RKO (cell line): ENCODE data around the gene GRIK1.
"Not testable (repeated sequence)": the region's sequence is repeated elsewhere in the genome, so short reads cannot be mapped to it uniquely, and the experiment has no call there.

ENCODE experiments used
- DNase-seq: peaks from one replicate; pipeline ENCODE4 v3.0.0-alpha.2; 2016; ENCODE audit warnings: low spot score

GRIK1 gene

GRCh38 chr21:29939924-29940275, at the start of gene GRIK1:
GRIK1 (minus strand) TSS chr21:29939996.
- DNase-seq, result no peak

- no peak for DNase-seq
Measured at GRCh38 chr21:29987762-29988161, 48.0 kb upstream of the GRIK1 start.

DNA sequence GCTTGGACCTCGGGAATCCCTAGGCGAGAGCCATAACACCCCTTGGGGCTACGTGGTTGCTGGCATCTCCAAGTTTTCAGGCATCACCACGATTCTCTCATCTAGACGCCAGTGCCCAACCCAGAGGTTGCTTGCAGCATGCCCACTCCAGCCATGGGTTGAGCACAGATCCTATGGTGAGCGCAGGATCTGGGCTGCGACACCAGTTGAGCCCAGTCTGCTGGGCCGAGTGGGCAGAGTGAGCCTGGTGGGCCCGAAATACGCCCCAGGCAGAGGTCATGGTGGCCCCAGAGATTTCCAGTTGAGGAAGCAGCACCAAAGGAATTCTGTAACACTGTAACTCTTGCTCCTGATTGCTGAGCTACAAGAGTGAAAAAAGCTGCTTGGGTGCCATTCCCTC, 46.1 kb upstream of the GRIK1 start:
- DNase-seq, result no peak

- DNase-seq, result no peak
Measured at GRCh38 chr21:29979043-29979442, 39.2 kb upstream of the GRIK1 start.

DNA sequence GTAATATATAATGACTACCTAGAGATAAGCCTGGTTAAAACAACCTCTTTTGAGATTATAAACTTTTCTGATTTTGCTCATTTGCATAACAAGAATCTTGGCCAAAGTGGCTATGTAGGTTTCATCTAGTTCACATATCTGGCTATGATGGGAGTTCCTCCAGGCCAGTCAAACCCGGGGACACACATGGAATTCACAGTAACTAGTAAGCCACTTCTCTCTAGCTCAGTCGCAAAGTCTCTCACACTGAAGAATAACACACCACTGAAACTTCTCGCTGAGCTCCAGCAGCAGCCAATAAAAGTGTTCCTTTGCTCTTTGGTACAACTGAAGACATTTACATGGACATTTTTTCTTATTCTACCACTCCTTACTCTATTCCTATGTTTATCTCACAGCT, 36.0 kb upstream of the GRIK1 start:
- no peak for DNase-seq

DNA sequence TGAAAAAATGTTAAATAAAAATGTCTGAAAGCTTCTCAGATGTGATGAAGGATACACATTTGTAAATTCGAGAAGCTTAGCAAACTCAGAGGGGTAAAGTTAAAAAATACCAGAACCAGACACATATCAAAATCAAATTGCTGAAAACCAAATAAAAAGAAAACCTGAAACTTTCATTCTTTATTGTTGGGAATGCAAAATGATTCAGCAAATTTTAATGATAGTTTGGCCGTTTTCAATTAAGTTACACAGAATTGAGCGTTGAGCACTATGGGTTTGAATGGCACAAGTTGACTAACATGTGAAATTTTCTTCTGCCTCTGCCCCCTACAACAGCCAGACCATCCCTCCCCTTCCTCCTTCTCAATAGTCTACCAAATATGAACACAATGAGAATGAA, 33.5 kb upstream of the GRIK1 start:
- no peak for DNase-seq

- DNase-seq, result no peak
Measured at GRCh38 chr21:29961291-29962027, 21.7 kb upstream of the GRIK1 start.

- no peak for DNase-seq
Measured at GRCh38 chr21:29958551-29958950, 18.8 kb upstream of the GRIK1 start.

DNA sequence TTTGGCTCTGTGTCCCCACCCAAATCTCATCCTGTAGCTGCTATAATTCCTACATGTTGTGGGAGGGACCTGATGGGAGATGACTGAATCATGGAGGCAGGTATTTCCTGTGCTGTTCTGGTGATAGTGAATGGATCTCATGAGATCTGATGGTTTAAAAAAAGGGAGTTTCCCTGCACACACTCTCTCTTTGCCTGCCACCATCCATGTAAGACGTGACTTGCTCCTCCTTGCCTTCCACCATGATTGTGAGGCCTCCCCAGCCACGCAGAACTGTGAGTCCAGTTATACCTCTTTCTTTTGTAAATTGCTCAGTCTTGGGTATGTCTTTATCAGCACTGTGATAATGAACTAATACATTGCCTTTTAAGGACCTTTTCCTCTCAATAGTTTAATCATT, 18.2 kb upstream of the GRIK1 start:
- DNase-seq, result not testable (repeated sequence)

DNA sequence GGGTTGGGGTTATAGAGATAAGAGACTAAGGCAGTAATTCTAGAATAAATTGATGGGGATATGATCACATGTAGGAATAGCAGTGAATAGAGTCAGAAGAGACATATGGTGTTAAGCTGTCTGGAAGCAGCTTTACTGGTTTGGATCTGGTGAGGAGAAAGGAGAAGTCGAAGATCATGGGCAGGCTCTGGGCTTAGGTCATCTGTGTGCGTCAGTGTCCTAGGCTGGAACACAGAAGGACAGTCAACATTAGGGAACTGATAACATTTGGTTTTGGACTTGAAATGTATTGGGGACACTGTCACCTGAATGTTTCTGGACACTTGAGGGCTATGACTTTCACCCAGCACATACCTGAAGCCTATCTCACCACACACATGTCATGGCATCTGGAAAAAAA, 13.9 kb upstream of the GRIK1 start:
- DNase-seq, result no peak

GRCh38 chr21:29953072-29953471, 13.3 kb upstream of the GRIK1 start:
- no peak for DNase-seq

- no peak for DNase-seq
Measured at GRCh38 chr21:29951911-29952310, 12.1 kb upstream of the GRIK1 start.

- no peak for DNase-seq
Measured at GRCh38 chr21:29949991-29950390, 10.2 kb upstream of the GRIK1 start.

DNA sequence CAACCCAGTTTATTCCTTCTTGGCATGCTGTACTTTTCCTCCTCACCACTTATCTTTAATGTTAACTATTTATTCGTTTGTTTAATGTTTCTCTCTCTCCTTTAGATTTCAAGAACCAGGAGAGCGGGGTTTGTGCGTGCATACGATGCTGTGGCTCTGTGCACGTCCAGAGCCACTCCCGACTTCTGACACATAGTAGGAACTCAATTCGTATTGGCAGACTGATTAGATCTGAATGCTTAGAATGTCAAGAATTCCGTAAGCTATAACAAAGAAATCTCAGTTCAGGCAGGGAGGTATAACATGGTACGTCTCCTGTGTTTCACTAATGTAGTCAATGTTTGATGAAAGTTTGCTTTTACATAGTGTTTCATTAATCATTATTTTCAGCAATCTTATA, 7.3 kb upstream of the GRIK1 start:
- no peak for DNase-seq

GRCh38 chr21:29943885-29944284, 4.1 kb upstream of the GRIK1 start:
- peak; percentile 13 for DNase-seq

DNA sequence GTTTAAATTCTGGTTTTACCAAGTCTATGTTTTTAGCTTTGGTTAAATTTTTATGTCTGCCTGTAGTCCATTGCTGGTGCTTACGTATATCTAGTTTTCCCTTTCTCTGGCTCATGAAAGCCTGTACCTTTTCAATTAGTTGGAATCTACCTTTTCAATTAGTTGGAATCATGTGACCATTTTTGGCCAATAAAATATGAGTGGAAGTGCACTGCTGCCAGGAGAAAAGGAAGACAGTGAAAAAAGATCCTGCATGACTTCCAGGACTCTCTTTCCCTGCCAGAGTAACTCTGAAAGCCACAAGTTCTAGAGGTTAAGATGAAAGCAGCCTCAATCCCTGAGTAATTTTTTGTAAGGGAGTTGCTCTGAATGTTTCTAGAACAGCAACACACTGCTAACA, 2.2 kb upstream of the GRIK1 start:
- DNase-seq, result no peak

DNA sequence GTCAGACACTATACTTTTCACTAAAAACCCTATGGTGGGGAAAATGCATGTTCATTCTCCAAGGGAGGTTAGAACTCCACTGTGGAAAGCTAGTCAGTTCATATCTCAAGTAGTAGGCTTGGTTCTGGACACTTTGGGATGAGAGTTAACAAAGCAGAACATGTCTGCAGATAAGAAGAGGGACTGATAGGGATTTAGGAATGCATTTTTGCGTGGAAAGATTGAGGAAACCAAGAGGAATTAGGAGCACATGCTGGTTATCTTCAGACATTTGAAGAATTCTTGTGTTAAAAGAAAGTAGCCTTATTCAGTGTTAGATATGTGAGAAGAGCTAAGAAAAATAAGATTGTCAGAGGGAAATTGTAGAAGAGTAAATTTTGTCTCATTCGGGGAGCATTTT, 1.2 kb upstream of the GRIK1 start:
- DNase-seq, result no peak

GRCh38 chr21:29940361-29940760, 565 bp upstream of the GRIK1 start:
- no peak for DNase-seq

GRCh38 chr21:29939104-29939923, 482 bp downstream of the GRIK1 start:
- DNase-seq, result no peak

GRCh38 chr21:29938776-29939103, 1.1 kb downstream of the GRIK1 start:
- no peak for DNase-seq

DNA sequence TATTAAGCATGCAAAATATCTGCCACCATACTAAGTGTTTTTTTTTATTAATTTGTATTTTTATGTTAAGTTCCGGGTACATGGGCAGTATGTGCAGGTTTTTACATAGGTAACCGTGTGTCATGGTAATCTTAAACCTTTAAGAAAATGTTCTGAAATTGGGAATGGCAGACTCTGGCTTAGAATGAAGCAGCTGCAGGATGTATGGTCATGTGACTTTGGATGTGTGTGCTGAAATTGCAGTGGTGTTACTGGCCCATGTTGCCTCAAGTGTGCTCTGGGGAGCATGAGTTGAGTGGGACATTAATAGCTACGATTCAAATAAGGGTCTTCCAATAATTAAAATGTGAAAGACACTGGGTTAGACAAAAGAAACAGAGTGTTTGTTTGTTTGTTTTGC, 6.7 kb downstream of the GRIK1 start:
- no peak for DNase-seq

GRCh38 chr21:29928537-29928936, 11.3 kb downstream of the GRIK1 start:
- no peak for DNase-seq

DNA sequence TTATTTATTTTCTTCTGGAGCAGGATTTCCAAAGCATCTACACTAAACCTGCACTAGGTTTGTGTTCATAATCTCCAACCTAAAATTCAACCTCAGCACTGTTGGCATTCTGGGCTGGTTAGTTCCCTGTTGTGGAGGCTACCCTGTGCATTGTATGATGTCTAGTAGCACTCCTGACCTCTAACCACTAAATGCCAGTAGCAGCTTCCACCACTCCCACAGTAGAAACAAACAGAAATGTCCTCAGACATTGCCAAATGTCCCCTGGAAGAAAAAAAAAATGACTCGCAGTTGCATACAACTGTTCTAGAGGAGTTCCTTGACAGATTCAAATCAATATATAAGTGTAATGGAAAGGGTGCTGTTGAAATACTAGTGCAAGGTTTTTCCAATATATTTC, 18.9 kb downstream of the GRIK1 start:
- DNase-seq, result no peak

DNA sequence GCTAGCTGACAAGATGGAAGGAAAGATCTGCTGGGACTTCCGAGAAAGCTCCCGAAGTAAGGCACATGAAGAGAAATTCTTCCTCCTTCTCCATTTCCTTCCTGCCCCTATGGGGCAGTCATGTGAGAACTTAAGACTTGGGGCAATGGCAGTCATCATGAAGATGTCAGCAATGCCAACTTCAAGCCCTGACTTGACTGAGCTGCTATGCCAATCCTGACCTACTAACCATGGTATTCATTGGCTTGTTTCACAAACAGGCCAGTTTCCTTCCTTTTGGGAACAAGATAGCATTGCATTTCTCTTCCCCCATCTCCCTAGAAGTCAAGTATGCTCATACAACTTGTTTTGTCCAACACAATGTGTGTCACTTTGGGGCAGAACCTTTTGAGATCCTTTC, 25.5 kb downstream of the GRIK1 start:
- DNase-seq, result no peak
